ENCODE results near the gene IL4I1.

IL4I1 gene

GRCh38 chr19:49851456-49852259 lies 45.0 kb downstream of the IL4I1 start:
- DNase-seq (ENCODE audit: low spot score): peak; percentile 38

- peak; percentile 95 for DNase-seq (ENCODE audit: low spot score)
Measured at GRCh38 chr19:49850487-49851342, 46.0 kb downstream of the IL4I1 start, which contains the start of gene PTOV1. TSS of gene PTOV1 (plus strand) at chr19:49851159.

DNA sequence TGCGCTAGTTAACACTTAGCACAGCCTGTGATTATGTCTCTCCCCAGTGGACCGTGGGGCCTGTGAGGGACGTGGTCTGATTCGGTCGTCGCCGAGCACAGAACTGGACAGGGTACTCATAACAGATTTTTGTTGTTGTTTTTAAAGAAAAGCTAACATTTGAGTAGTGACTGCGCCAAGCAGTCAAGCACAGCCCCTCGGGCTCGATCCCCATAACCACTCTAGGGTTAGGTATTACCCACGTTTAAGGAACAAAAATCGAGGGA lies 46.5 kb downstream of the IL4I1 start:
- no peak for DNase-seq (ENCODE audit: low spot score)

DNA sequence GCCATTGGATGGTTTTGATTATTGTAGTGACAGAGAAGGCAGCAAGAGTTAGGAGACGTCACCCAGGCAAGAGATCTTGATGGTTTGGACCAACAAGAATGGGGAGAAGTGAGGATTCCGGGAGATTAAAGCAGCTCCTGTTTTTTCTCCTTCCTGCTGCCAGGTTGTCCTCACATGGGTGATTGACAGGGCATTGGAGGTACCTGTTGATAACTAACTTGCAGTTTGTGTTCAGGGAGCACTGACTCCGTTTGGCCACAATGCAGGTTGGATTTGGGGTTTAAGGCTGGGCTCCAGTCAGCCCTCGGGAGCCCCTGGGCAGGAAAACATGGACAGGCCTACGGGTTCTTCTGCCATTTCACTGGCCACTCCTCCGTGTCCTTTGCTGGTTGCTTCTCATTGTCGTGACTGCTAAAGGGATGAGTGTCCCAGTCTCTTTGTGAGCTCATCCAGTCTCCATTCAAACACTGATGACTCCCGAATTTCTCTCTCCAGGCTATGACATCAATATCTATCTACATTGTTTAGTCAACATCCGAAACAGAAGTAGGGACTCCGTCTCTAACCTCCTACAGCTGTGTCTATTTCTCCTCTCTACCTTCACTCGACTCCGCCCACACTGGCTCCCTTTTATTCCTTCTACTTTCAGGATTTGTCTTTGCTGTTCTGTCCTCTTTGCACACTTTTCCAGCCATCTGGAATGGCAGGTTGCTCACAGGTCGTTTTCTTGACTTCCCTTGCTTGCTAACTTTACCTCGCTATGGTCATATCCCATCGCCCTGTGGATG lies 47.1 kb downstream of the IL4I1 start:
- no peak for DNase-seq (ENCODE audit: low spot score)

DNA sequence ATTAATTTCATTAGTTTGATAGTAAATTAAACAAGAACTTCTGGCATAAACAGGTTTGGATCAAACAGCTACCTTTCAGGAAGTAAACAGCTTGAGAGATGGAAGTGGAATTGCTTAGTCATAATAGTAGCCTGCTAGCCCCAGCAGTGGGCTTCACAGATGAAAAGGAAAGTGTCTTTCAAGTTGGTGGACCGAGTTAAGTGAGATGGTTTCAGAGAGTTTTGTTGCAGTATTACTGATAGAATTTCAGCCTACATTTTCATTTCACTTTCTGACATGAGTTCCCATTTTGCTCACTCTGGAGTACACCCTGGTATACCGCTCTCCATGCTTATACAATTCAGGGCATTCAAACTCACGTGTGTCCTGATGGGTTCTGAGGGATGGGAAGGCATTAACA lies 47.7 kb downstream of the IL4I1 start:
- no peak for DNase-seq (ENCODE audit: low spot score)

GRCh38 chr19:49847731-49848696 lies 48.7 kb downstream of the IL4I1 start:
- DNase-seq (ENCODE audit: low spot score): peak; percentile 90

GRCh38 chr19:49846408-49846807 lies 50.3 kb downstream of the IL4I1 start:
- no peak for DNase-seq (ENCODE audit: low spot score)

DNA sequence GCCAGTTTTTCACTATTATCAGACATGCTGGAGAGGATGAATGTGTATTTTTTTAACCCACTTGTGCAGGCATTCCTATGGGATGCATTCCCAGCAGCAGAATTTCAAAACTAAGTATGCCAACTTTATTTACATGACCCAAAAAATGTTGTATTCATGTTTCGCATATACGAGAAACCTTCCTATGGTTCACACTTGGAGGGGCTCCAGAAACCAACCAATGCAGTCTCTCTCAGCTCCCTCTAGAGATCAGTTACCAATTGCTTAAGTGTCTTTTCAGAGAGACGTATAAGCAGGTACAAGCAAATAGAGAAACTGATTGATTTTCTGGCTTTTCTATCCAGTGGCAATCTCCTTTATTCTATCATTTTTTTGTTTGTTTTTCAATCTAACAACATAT lies 51.3 kb downstream of the IL4I1 start:
- no peak for DNase-seq (ENCODE audit: low spot score)

DNA sequence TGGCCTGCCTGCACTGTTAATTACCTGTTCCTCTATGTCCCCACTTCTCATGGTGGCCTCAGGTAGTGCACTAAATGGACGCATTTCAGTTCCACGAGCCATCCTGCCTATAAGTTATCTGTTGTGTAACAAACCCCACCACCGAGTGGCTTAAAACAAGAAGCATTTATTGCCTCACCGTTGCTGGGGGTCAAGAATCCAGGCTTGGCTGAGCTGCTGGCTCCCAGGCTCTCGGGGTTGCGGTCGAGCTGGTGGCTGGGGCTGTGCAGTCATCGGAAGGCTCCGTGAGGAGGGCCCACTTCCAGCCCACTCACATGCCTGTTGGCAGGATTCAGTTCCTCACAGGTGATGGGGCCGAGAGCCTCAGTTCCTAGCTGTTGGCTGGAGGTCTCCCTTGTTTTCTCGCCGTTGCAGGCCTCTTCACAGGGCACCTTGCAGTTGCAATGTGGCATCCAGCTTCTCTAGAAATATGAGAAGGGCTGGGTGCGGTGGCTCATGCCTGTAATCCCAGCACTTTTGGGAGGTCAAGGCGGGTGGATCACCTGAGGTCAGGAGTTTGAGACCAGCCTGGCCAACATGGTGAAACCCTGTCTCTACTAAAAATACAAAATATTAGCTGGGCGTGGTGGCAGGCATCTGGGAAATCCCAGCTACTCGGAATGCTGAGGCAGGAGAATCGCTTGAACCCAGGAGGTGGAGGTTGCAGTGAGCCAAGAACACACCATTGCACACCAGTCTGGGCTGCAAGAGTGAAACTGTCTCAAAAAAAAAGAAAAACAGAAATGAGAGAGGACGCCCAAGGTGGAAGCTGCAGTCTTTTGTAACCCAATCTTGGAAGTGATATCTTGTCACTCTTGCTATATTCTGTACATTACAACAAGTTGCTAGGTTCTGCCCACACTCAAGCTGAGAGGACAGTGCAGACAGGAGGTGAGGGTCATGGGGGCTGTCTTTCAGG lies 52.3 kb downstream of the IL4I1 start:
- DNase-seq (ENCODE audit: low spot score): no peak

DNA sequence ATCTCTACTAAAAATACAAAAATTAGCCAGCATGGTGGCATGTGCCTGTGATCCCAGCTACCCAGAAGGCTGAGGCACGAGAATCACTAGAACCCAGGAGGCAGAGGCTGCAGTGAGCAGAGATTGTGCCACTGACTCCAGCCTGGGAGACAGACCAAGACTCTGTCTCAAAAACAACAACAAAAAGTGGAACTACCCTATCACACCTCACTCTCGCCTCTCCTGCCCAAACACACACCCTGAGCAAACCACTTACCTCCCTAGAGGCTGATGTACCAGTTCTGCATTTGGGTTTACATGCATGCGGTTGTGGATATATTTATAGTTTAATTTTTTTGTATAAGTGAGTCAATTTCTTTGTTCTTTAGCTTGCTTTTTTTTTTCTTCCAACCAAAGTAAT lies 53.4 kb downstream of the IL4I1 start:
- DNase-seq (ENCODE audit: low spot score): no peak

DNA sequence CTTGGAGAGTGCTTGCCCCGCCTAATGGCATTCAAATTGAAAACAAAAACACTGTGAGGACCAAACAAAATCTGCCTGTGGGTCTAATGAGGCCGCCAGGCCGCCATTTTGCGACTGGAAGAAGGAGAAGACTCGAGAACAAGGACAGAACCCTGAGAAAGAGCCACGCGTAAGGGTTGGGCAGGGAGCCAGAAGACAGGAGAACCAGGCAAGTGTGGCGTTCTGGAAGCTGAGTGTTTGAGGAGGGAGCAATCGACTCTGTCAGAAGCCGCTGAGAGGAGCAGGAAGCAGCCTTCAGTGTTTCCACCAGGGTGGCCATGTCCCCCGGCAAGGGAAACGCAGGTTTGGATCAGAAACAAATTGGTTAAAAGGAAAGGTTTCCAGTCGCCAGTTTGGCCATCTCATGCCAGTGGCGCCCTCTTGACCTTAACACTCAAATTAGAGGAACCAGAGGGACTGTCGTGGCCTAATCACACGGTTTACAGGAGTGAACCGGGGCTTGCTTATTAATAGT lies 55.9 kb downstream of the IL4I1 start:
- DNase-seq (ENCODE audit: low spot score): no peak

DNA sequence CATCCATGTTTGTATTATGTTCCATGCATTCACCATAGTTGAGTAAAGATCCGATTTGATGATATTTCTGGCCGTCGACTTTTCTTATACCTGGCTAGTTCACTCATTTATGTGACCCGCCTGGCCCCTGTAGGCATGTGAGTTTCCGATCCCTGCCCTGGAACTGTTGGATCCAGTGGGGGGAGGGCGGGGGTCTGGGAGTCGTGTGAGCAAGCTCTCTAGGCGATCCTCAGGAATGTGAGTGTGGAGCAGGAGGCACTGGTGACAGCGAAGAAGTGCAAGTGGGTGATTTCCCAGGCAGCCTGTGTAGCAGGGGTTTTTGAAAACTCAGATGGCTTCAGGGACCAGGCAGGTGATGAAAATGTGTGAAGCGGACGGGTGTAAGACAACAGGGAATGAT lies 56.4 kb downstream of the IL4I1 start:
- no peak for DNase-seq (ENCODE audit: low spot score)

DNA sequence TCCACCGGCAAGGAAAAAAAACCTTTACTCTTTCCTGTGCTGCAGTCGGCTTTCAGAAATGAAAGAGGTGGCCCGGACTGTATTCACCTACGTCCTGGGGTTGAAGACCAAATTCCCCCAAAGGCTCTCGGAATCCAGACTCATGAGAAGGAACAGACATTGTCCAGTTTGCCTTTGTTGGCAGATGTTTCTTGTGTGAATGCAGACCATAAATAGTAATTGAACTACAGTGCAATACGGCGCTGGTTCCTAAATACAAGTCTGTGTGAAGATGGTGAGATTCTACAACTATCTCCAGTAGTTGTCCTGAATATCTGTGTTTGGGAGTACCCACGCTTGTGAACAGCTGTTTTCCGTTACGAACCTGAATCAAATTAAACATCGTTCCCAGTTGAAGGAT lies 57.0 kb downstream of the IL4I1 start:
- no peak for DNase-seq (ENCODE audit: low spot score)

Data from SW480 (cell line).